Measurements from ENCODE around the gene SLC25A48. TPM values are rescaled to one million over a fixed set of nuclear protein-coding genes. Genes with fewer than 3 reads are reported as not detected.

Gene SLC25A48, protein sequence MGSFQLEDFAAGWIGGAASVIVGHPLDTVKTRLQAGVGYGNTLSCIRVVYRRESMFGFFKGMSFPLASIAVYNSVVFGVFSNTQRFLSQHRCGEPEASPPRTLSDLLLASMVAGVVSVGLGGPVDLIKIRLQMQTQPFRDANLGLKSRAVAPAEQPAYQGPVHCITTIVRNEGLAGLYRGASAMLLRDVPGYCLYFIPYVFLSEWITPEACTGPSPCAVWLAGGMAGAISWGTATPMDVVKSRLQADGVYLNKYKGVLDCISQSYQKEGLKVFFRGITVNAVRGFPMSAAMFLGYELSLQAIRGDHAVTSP
- not detected in 2 replicates for total RNA-seq (2014; rRNA removed; shearing (Covaris generic))
- total RNA-seq (2022): not detected in 2 replicates
- percentile 1 among the genes with signal in this experiment for Bru-seq, nascent RNA
- BruChase-seq, experiment 1, labeled RNA remaining after a 6-hour chase: percentile 6 among the genes with signal in this experiment
- BruChase-seq, experiment 2, labeled RNA remaining after a 2-hour chase: percentile 5 among the genes with signal in this experiment
- long read RNA-seq: 0 reads

DNA sequence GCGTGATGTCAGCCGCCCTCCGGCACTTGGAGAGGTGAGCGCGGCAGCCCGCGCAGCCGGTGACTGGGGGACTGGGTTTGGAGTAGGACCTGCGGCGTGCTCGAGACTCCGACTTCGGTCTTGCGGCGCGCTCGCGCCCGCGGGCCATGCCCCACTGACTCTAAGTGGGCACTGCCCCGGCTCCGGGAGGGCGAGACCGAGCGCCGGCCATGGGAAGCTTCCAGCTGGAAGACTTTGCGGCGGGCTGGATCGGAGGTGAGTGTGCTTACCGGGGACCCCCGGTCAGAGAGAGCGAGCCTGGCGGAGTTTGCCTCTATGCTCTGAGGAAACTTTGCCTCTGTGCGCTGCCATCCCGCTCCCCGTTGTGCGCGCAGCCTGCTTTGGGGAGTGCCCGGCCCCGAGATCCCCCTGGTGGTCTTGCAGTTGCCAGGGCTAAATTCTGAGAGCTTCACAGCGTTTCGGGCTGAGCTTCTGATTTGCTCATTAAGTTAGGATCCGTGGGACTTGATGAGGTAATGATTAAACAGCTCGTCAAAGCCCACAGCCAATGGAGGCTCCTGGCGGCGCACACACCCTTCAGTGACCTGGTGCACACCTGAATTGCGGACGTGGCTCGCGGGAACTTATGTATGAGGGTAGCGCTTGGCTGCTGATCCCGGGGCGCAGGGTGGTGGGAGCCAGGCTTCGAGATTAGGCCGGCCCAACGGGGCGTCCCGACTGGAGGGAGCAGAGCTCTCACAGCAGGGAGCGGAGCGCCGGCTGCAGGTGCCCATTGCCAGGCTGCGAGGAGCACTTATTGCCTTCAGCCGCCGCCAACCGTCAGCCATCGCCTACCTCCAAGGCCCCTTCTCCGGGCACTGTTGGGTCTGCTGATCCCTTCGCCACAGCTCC is at the start of gene SLC25A48:
Gene SLC25A48 (plus strand): TSS at position 25 of the 891 bp plus-strand sequence. CDS start 185 bp downstream, at position 210.
- BruUV-seq (replicated peaks): no TSS peak
- TF ChIP-seq, protein P1, sequence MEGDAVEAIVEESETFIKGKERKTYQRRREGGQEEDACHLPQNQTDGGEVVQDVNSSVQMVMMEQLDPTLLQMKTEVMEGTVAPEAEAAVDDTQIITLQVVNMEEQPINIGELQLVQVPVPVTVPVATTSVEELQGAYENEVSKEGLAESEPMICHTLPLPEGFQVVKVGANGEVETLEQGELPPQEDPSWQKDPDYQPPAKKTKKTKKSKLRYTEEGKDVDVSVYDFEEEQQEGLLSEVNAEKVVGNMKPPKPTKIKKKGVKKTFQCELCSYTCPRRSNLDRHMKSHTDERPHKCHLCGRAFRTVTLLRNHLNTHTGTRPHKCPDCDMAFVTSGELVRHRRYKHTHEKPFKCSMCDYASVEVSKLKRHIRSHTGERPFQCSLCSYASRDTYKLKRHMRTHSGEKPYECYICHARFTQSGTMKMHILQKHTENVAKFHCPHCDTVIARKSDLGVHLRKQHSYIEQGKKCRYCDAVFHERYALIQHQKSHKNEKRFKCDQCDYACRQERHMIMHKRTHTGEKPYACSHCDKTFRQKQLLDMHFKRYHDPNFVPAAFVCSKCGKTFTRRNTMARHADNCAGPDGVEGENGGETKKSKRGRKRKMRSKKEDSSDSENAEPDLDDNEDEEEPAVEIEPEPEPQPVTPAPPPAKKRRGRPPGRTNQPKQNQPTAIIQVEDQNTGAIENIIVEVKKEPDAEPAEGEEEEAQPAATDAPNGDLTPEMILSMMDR (conservative IDR thresholded peaks at IDR 0.05; ENCODE audit: low read length): peak; percentile 38
- TF ChIP-seq EZH2phosphoT487 (IDR thresholded peaks at IDR 0.05; ENCODE audit: borderline replicate concordance, low read depth, low read length): no peak
- Histone ChIP-seq H3K4me1 (ENCODE audit: insufficient read depth, low read length, poor library complexity, severe bottlenecking) (no peaks in the 10 kb centered on the region), H3K79me2 (ENCODE audit: insufficient read depth, low read depth, low read length) (no peaks in the 10 kb centered on the region), H3K9me3 (ENCODE audit: low read length) (no peaks in the 10 kb centered on the region), H3K4me2 (ENCODE audit: low read length) (no peak within 1 kb of the TSS), H3K36me3 (ENCODE audit: insufficient read depth, low read length) (no peaks in the 10 kb centered on the region), H4K20me1 (ENCODE audit: insufficient read depth, low read length) (no peaks in the 10 kb centered on the region), H3K4me3 (ENCODE audit: low read depth, low read length, poor library complexity, severe bottlenecking) (no peak within 1 kb of the TSS), H3K9me2 (ENCODE audit: insufficient read depth, low read length) (no peaks in the 10 kb centered on the region), H2AFZ (ENCODE audit: low read length) (no peak within 1 kb of the TSS), H3K27ac (ENCODE audit: low read depth, low read length, poor library complexity, severe bottlenecking) (no peak within 1 kb of the TSS)
- ChIA-PET CTCF (ENCODE audit: unreplicated experiment) (no interaction called here), POLR2A (no interaction called here)
- DNase-seq (ENCODE audit: low spot score): no peak
- intact Hi-C loops (cut with micrococcal nuclease; ENCODE audit: unreplicated experiment): loop anchor here (10.0 kb wide), 1 partner anchor 370 kb away; no protein-coding TSS in a partner anchor

DNA sequence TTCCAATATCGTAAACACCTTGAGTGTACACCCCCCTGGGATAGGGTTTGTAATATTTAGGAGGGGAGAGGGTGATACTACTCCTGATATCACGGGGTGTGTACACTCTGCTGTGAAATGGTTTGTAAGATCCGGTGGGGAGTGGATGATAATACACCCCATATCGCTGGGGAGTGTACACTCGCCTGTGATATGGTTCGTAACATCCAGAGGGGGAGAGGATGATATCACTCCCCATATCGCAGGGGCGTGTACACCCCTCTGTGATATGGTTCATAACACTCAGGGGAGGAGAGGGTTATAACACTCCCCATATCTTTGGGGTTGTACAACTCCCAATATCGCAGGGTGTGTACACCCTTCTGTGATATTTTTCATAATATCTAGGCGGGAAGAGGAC is 33.8 kb upstream of the SLC25A48 start:
- BruUV-seq (replicated peaks): no TSS peak
- intact Hi-C loops (cut with micrococcal nuclease; ENCODE audit: unreplicated experiment): no loop called here
- H3K9me2 ChIP-seq (ENCODE audit: insufficient read depth, low read length): no peaks in the 10 kb centered on the region
- no peak for TF ChIP-seq EZH2phosphoT487 (IDR thresholded peaks at IDR 0.05; ENCODE audit: borderline replicate concordance, low read depth, low read length)
- TF ChIP-seq, protein P1 (conservative IDR thresholded peaks at IDR 0.05; ENCODE audit: low read length): no peak
- no peaks in the 10 kb centered on the region for H3K79me2 ChIP-seq (ENCODE audit: insufficient read depth, low read depth, low read length)
- H3K9me3 ChIP-seq (ENCODE audit: low read length): no peaks in the 10 kb centered on the region
- ChIA-PET POLR2A (no interaction called here), CTCF (ENCODE audit: unreplicated experiment) (no interaction called here)
- no peak overlapping the region for H2AFZ ChIP-seq (ENCODE audit: low read length)
- no peak overlapping the region for H3K4me2 ChIP-seq (ENCODE audit: low read length)
- no peak for DNase-seq (ENCODE audit: low spot score)
- no peak overlapping the region for H3K27ac ChIP-seq (ENCODE audit: low read depth, low read length, poor library complexity, severe bottlenecking)
- no peaks in the 10 kb centered on the region for H4K20me1 ChIP-seq (ENCODE audit: insufficient read depth, low read length)
- no peaks in the 10 kb centered on the region for H3K4me1 ChIP-seq (ENCODE audit: insufficient read depth, low read length, poor library complexity, severe bottlenecking)
- H3K36me3 ChIP-seq (ENCODE audit: insufficient read depth, low read length): no peaks in the 10 kb centered on the region
- H3K4me3 ChIP-seq (ENCODE audit: low read depth, low read length, poor library complexity, severe bottlenecking): no peak overlapping the region

All from OCI-LY7 (cell line).